UCSD-AML1 (cell line): ENCODE results near the gene CFAP47.
"Not testable (repeated sequence)": the region's sequence is repeated elsewhere in the genome, so short reads cannot be mapped to it uniquely, and the experiment has no call there.

Experiments
- DNase-seq: peaks from one replicate; lab custom pipeline; 2025; ENCODE audit not compliant: unreplicated experiment; lab: John Stamatoyannopoulos, UW

CFAP47 gene

GRCh38 chrX:36218801-36219200 is 299.3 kb downstream of the CFAP47 start:
- DNase-seq: no peak

GRCh38 chrX:36234840-36235528 is 315.4 kb downstream of the CFAP47 start:
- not testable (repeated sequence) for DNase-seq

- DNase-seq: no peak
Measured at GRCh38 chrX:36241397-36241796, 321.9 kb downstream of the CFAP47 start.

- no peak for DNase-seq
Measured at GRCh38 chrX:36266155-36266554, 346.6 kb downstream of the CFAP47 start.

- DNase-seq: no peak
Measured at GRCh38 chrX:36310136-36310535, 390.6 kb downstream of the CFAP47 start.

- no peak for DNase-seq
Measured at GRCh38 chrX:36314303-36314702, 394.8 kb downstream of the CFAP47 start.

- no peak for DNase-seq
Measured at GRCh38 chrX:36334572-36334971, 415.0 kb downstream of the CFAP47 start.

DNA sequence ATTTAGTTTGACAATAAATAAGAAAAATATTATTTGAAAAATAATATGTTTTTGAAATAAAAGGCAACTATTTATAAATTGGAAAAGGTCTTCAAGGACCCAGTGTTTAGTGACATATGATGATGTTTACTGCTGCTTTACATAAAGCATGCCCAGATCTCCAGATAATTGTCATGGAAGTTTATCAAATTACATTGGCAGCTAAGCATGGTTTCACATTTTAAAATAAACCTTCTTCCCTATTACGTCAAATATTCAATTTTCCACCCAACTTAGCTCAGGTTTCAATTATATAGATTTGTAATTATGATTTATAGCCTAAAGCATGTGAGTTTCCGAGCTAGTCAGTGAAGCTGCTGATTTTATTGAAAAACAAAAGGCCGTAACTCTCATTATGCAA is 417.2 kb downstream of the CFAP47 start:
- DNase-seq: no peak

DNA sequence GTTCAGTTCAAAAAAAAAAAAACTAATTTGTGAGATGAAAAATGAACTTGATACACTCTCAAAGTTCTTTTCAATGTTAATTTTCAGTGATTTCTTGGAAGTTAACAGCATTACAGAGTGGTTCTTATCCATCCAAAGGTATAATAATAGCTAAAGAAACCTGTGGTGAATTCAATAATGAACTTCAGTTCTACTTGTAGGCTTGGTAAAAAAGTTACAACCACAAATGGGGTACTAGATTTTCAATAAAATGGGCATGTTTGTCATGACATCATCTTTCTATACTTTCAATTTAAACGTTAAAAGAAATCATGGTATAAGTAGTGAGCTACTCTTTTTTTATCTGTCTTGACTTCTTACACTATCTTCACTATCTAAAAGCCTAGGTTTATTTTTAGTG is 424.8 kb downstream of the CFAP47 start:
- DNase-seq: no peak

DNA sequence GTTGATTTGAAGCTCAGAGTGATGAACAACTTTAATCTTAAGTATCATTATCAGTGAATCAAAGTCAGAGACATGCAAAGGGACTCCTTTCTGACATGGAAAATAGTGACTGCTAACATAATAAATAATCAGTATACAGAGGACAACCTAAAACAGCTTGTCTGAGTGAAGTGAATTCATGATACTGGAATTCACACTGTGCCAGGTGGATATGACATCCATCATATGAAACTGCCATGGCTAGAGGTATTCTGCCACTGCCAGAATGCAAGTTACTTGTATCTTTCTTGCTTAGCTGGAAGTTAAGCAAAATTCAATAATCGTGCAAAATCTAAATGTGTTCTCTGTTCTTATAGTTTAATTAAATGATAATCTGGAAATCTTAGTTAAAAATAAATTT is 429.0 kb downstream of the CFAP47 start:
- no peak for DNase-seq

GRCh38 chrX:36357855-36358254 is 438.3 kb downstream of the CFAP47 start:
- DNase-seq: no peak

DNA sequence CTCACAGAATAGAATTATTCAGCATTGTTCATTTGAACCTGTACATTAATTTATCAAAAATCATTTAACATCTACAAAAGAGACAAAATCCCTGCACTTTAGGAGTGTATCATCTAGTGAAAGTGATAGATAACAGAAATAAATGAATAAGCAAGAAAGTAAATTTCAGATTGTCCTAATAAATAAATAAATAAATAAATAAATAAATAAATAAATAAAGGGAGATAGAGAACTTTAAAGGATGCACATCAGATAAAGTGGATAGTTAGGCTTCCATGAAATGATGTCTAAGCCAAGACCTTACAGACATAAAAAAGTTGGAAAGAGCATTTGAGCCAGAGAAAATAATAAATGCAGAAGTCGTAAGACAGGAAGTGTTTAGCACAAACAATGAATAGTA is 444.7 kb downstream of the CFAP47 start:
- DNase-seq: no peak

DNA sequence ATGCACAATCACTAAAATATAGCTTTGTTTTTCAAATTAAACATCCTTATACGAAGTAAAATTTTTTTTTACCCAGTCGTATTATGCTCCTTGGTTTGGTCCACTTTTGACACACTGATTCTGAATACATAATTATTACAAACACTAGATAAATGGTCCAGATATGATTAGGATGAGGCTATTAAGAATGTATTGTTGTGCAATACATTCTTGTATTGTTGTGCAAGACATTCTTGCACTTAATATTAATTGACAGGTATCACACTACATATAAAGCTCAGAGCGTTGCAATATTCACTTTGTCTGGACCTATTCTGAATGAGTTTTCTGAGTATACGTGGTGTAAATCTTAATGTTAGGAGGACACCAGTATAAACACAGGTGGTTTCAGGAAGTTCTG is 464.0 kb downstream of the CFAP47 start:
- no peak for DNase-seq

DNA sequence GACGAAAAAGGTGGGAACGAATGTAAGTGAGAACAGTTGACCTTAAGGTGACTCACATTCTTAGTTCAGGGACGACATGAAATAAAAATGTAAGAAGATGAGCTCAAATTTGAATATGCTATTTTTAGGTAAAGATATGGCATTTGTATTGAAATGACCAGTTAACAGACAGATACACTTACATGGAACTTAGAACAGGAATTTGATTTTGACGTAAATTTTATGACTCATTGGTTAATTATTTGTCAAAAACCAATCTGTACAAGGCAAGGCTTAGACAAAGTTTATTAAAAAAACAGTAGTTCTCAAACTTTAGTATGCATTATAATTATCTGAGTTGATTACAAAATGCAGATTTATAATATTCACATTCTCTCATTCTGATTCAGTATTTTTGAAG is 469.4 kb downstream of the CFAP47 start:
- DNase-seq: no peak

- DNase-seq: no peak
Measured at GRCh38 chrX:36401774-36402173, 482.2 kb downstream of the CFAP47 start.

DNA sequence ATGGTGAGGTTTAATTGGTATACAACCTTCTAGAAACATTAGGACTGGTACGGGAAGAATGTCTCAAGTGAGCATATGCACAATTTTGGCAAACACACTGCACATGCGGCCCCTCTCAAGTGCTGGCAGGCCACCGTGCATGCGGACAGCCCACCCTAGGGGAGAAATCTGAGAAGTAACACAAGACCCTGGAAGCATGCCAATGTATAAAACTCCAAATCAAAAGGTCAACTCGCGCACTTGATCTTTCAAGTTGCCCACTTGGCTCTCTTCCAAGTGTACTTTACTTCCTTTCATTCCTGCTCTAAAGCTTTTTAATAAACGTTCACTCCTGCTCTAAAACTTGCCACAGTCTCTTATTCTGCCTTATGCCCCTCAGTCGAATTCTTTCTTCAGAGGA is 488.3 kb downstream of the CFAP47 start:
- no peak for DNase-seq

DNA sequence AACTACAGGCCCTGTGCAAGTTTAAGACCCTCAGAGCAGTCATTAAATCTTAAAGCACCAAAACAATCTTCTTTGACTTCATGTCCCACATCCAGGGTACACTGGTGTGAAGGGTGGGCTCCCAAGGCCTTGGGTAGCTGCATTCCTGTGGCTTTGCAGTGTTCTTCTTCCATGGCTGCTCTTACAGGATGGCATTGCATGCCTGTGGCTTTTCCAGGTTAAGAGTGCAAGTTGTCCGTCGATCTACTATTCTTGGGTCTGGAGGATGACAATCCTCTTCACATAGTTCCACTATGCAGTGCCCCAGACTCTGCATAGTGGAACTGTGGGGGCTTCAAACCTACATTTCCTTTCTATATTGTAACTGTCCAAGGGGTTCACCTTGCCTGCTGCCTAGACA is 494.5 kb downstream of the CFAP47 start:
- DNase-seq: no peak

DNA sequence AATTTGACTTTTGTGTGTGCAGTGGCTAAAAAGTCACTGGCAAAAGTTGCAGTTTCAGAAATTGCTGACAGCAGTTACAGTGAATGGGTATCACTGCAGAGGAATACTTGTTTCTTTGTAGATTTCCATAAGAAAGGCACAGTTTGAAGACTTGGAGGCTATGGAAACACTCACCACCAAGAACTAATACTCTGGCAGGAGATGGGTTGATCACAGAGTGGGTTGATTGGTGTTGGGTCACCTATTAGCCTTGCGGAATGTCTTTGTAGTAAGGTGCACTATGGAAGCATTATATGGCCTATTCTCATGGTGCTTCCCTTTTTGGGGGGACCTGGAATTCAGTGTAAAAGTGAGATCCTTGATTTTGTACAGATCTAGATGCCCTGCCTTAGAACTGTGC is 502.8 kb downstream of the CFAP47 start:
- DNase-seq: no peak

GRCh38 chrX:36431819-36432218 is 512.3 kb downstream of the CFAP47 start:
- DNase-seq: no peak

DNA sequence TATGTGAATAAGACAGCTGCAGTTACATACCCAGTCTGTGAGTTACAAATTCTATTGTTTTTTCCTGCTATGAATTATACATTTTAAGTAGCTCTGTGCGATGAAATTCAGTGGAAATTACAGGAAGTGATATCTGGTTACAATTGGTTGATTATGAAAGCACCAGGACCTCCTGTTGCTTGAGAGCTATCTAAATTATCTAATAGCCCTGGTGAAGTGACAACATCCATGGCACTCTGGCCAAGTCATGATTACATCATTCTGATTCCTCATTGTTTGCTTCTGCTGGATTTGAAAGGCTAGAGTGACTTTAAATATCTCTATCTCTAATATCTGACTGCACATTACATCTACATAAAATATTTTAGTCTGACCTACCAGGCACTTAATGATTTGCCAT is 515.0 kb downstream of the CFAP47 start:
- DNase-seq: no peak
